Stimulated activated CD4-positive, alpha-beta T cell treated with anti-CD3 and anti-CD28 coated beads, Interleukin-2, amount 100 ng/mL, for 48 hours (primary cell): ENCODE data around the gene GALNT2.

ENCODE experiments used
- DNase-seq, 2 donors: peaks; one replicate each; pipeline ENCODE4 v3.0.0-alpha.2; 2020

The GALNT2 gene

GRCh38 chr1:230136453-230137336 is 69.7 kb downstream of the GALNT2 start:
- DNase-seq, result no peak

- DNase-seq, result no peak
Observed at GRCh38 chr1:230137337-230137815, 70.3 kb downstream of the GALNT2 start.

DNA sequence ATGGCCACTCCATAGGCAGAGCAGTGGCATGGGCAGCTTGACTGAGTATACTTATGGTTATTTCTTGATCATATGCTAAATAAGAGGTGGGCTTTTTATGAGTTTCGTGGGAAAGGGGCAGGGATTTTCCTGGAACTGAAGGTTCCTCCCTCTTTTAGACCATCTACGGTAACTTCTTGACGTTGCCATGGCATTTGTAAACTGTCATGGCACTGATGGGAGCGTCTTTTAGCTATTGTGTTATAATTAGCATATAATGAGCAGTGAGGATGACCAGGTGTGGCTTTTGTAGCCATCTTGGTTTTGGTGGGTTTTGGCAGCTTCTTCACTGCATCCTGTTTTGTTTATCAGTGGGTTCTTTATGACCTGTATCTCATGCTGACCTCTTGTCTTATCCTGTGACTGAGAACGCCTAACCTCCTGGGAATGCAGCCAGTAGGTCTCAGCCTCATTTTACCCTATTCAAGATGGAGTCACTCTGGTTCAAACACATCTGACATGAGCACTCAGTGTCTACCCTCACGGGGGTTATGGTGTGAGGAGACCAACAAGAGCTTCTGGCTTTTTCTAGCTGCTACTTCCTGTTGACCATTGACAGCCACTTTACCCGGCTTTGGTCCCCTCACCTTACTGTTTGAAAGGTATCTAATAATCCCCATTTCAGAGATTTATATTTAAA is 71.7 kb downstream of the GALNT2 start:
- DNase-seq, result no peak

- DNase-seq, result no peak
Observed at GRCh38 chr1:230139315-230139714, 72.3 kb downstream of the GALNT2 start.

GRCh38 chr1:230139741-230140140 is 72.7 kb downstream of the GALNT2 start:
- DNase-seq, result no peak

DNA sequence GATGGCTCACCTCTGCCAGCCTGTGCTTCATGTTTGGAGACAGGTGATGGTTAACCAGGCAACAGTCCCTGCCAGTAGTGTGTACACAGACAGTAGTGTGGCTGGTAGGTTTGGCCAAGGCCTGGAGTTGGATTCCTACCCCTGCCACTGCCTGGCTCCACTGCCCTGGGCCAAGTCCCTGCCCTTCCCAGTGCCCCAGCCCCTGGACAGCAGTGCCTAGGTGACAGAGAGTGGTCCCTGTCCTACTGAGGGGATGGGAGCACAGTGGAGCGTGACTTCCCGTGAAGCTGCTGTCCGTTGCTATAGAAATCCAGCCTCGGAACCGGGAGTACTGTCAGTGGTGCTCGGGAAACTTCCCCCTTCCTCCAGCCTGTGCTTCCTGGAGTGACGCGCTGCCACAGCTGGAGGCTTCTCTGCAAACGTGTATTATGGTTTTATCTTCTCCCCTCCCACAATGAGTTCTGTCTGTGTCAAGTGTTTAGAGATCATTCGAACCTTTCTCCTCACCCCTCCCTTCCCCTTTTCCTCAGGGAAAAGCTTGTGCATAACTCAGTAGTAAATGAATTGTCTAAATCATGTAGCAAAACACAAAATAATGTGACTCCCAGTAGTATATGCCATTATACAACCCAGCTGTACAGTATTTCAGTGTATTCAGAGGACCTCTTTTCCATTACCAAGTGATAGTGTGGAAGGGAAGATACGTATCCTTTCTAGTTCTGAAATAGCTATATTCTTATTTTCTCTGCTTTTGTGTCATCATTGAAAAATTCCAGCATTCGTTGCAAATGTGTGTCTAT is 73.4 kb downstream of the GALNT2 start:
- DNase-seq, result no peak

- DNase-seq, result no peak
Observed at GRCh38 chr1:230141021-230141648, 74.1 kb downstream of the GALNT2 start.

DNA sequence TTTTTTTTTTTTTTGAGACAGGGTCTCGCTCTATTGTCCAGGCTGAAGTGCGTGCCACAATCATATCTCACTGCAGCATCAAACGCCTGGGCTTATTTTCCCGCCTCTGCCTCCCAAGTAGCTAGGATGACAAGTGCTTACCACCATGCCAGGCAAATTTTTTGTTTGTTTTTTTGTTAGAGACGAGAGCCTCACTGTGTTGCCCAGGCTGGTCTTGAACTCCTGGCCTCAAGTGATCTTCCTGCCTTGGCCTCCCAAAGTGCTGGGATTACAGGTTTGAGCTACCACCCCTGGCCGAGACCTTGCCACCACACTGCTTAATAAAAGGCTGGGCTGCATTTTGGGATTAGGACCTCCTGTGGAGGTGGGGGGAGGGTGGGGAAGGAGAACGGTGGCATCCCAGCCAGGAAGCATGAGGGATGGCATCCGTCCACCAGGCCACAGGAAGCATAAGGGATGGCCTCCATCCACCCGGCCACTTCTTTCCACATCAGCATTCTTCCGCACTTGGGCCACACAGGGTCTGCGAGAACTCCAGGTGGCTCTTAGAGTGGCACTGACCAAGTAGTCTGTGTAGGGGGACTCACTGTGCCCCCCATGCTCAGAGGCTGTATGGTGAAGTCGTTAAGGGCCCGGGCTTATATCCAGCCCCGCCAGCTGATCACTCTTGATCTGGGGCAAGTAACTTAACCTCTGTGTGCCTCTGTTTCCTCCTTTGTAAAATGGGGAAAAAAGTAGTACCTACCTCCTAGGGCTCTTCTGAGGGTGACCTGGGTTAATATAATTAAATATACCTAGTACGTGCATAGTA is 75.0 kb downstream of the GALNT2 start:
- DNase-seq, result no peak

GRCh38 chr1:230142608-230143210 is 75.7 kb downstream of the GALNT2 start:
- no peak for DNase-seq

GRCh38 chr1:230143534-230143933 is 76.5 kb downstream of the GALNT2 start:
- DNase-seq, result no peak

DNA sequence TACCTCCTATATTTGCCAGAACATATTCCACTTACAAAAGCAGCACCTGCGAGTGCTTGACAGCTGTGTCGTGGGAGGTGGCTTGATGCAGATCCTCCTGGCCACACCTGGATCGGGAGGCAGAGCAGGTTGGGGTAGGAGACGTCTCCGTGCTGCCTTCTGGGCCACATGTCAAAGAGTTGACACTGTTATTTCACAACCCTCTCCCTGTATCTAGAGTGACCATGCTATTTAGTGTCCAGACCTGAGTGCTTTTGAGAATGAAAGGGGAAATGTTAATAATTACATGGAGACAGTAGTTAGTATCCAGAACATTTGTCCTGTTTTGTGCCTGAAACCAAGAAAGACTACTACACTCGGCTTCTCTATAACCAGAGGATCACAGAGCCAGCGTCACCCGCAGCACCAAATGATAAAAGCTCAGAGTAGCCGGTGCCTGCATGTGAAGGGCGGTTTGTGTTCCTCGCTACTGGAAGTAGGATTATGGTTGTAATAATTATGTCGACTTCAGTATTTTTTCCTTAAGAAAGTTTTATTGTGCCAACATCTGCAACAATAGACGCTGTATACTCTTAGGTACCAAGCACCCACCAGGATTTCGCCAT is 77.1 kb downstream of the GALNT2 start:
- no peak for DNase-seq

DNA sequence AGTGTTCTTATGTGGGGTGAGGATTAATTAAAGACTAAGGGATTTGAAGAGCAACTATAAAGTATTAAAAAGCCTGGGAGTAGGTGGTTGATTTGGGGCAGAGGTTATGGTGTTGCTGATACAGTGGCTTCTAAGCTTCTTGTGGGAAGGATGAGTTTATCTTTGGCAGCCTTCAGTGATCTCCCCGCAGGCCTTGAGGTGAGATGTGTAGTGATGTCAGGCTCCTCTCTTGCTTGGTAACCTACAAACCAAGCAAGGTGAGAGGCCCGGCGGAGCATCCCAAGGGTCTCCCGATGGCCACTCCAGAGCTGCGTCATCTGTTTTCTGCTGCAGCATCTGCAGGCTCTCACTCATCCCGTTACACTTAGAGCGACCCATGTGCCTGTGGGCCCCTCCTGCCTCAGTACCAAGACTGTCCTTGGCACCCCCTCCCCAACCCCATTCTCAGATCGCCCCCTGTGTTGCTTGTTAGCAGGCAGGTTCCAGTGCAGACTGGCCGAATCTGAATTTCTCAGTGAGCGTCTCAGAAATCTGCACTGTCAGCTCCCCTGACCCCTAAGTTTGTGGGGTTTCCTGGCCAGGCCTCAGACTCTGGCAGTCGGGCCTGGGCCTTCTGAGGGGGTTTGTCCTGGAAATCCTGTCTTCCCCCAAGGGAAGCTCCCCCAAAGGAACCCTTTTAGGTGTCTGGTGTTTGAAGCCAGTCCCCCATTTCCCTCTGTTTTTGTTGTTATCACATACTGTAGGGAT is 77.9 kb downstream of the GALNT2 start:
- DNase-seq, result no peak

DNA sequence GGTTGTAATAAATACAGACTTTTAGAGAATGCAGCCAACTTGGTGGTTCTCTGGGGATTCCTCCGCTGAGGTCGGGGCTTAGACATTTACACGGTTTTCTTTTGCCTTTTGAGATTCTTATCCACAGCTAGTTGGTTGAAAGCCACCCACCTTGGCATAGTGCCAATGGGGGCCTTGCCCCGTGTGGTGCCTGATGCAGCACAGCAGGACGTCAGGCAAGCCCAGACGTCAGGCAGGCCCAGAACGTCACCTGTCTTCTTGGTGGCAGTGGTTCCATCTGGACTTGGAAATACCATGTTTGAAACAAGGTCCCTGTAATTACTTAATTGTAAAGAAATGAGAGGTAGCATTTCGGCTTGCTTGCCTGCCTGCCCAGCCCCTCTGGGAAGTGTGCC is 78.5 kb downstream of the GALNT2 start:
- DNase-seq, result no peak

DNA sequence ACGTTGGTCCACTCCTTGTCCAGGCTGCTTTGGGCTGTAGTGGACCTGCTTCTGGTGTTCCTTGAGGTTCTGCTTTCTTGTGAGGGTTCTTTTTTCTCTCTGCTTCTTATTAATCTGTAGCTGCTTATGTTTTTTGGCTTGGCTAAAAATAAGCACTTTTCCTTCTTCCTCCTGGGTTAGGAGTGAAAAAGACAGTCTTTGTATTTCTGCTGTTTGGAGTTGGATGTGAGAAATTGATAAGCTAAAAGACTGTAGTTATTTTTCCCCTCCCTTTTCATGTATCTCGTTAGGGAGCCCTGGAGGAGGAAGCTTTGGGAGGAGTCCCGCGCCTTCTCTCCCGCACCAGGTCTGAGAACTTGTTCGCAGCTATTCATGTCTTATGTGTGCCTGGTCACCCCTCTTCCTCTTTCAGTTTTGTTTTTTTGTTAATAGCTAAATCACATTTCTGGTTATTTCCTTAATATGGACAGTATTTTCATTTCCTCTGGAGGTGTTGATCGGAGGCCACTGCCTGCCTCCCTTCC is 79.0 kb downstream of the GALNT2 start:
- no peak for DNase-seq

GRCh38 chr1:230146709-230147108 is 79.7 kb downstream of the GALNT2 start:
- DNase-seq, result no peak

GRCh38 chr1:230147253-230148125 is 80.5 kb downstream of the GALNT2 start:
- DNase-seq, result no peak

- DNase-seq, result no peak
Observed at GRCh38 chr1:230148126-230148652, 81.2 kb downstream of the GALNT2 start.

GRCh38 chr1:230148768-230149469 is 81.9 kb downstream of the GALNT2 start:
- DNase-seq, result no peak
